Testis (tissue), 2 donors: ENCODE results near the gene HOXA13.

Experiments
- POLR2A ChIP-seq: fragments of 450-650 bp; IDR thresholded peaks from one replicate; pipeline ENCODE4 v1.6.1; 2017; ENCODE audit warnings: antibody characterized with exemption, mild to moderate bottlenecking, moderate library complexity
- TF ChIP-seq, protein P1 (sequence below), 3 experiments: fragments of 450-650 bp in 2 of 3; fragments of 200-600 bp in 1 of 3; sonication (generic) in 1 of 3; IDR thresholded peaks; one replicate each; pipeline ENCODE4 v1.5.1; 2016 to 2019; ENCODE audit warnings: antibody characterized with exemption in 3 of 3, mild to moderate bottlenecking in 2 of 3, moderate library complexity in 1 of 3

DNA sequence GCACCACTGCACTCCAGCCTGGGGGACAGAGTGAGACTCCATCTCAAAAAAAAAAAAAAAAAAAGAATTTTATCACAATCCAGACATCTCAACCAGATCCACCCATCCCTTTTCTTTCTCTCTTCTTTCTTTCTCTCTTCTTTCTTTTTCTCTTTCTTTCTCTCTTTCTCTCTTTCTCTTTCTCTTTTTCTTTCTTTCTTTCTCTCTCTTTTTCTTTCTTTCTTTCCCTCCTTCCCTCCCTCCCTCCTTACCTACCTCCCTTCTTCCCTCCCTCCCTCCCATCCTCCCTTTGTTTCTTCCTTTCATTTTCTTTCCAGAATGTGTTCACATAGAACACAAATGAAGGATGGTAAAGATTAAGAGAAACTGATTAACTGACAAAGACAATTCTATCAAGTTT is 18.1 kb upstream of the HOXA13 start:
- no peak for TF ChIP-seq POLR2A
- TF ChIP-seq, protein P1, sequence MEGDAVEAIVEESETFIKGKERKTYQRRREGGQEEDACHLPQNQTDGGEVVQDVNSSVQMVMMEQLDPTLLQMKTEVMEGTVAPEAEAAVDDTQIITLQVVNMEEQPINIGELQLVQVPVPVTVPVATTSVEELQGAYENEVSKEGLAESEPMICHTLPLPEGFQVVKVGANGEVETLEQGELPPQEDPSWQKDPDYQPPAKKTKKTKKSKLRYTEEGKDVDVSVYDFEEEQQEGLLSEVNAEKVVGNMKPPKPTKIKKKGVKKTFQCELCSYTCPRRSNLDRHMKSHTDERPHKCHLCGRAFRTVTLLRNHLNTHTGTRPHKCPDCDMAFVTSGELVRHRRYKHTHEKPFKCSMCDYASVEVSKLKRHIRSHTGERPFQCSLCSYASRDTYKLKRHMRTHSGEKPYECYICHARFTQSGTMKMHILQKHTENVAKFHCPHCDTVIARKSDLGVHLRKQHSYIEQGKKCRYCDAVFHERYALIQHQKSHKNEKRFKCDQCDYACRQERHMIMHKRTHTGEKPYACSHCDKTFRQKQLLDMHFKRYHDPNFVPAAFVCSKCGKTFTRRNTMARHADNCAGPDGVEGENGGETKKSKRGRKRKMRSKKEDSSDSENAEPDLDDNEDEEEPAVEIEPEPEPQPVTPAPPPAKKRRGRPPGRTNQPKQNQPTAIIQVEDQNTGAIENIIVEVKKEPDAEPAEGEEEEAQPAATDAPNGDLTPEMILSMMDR (IDR thresholded peaks at IDR 0.05): no peak
